Gastrocnemius medialis (tissue), 4 donors: Measurements from ENCODE around the gene CYTL1. TPM values are rescaled to one million over a fixed set of nuclear protein-coding genes. Genes with fewer than 3 reads are reported as not detected.

Source experiments
- ATAC-seq, 2 donors: fragments of 150-250 bp; one replicate each; pipeline ENCODE4 v1.9.1; 2016
- DNase-seq, 2 donors: peaks; one replicate each; pipeline ENCODE4 v3.0.0-alpha.2; 2019
- H3K27ac ChIP-seq, 4 donors: fragments of 200-600 bp; sonication (generic); 1 replicate in 1 of 4; 2 replicates in 3 of 4; pipeline ENCODE4 v1.5.1; 2016 to 2018; ENCODE audit warnings: mild to moderate bottlenecking in 2 of 4, moderate library complexity in 1 of 4
- H3K27me3 ChIP-seq, 3 donors: fragments of 200-600 bp; sonication (generic) in 2 of 3; 1 replicate in 1 of 3; 2 replicates in 2 of 3; pipeline versions ENCODE4 v1.5.1 to v1.6.0; 2016 to 2019; ENCODE audit warnings: mild to moderate bottlenecking in 1 of 3, moderate library complexity in 1 of 3
- H3K36me3 ChIP-seq, 2 donors: fragments of 200-600 bp; sonication (generic) in 1 of 2; one replicate each; pipeline ENCODE4 v1.5.1; 2017 to 2018
- H3K4me1 ChIP-seq, 2 donors: fragments of 200-600 bp; sonication (generic) in 1 of 2; one replicate each; pipeline ENCODE4 v1.5.1; 2016 to 2017; ENCODE audit warnings: mild to moderate bottlenecking in 2 of 2
- H3K4me3 ChIP-seq, 4 donors: fragments of 200-600 bp; sonication (generic) in 3 of 4; 1 replicate in 1 of 4; 2 replicates in 3 of 4; pipeline ENCODE4 v1.5.1; 2016 to 2019; ENCODE audit warnings: mild to moderate bottlenecking in 2 of 4
- H3K9me3 ChIP-seq, 3 donors: fragments of 200-600 bp; sonication (generic) in 2 of 3; 1 replicate in 1 of 3; 2 replicates in 2 of 3; pipeline ENCODE4 v1.5.1; 2016 to 2019
- POLR2A ChIP-seq, 2 donors: fragments of 450-650 bp; IDR thresholded peaks; one replicate each; pipeline ENCODE4 v1.6.1; 2017; ENCODE audit warnings: antibody characterized with exemption in 2 of 2, mild to moderate bottlenecking in 2 of 2, moderate library complexity in 2 of 2
- in situ Hi-C, 4 donors: fragments of 200-750 bp; cut with MboI; loops; one replicate each; pipeline versions ENCODE4 v1.15.0 to v1.8.0; 2017; ENCODE audit warnings: low sequenced_read_pairs in 4 of 4
- intact Hi-C: fragments of 100-400 bp; cut with DNase I; formaldehyde crosslinking; loops from one replicate; pipeline ENCODE4 v1.15.1; 2023; ENCODE audit warnings: low total_unique reads
- total RNA-seq, 4 donors: library from RNA; depleted of rRNA; stranded (reverse); fragments of >200 nt; gene quantifications; one replicate each; pipeline versions ENCODE4 v1.1.0 to v1.2.3, GENCODE V29; 2016
- TF ChIP-seq, protein P1 (sequence below), 5 experiments: fragments of 450-650 bp in 3 of 5; fragments of 200-600 bp in 2 of 5; sonication (generic) in 2 of 5; IDR thresholded peaks in 4 of 5; conservative IDR thresholded peaks in 1 of 5; 1 replicate in 4 of 5; 2 replicates in 1 of 5; pipeline ENCODE4 v1.5.1; 2016 to 2019; ENCODE audit warnings: antibody characterized with exemption in 5 of 5, mild to moderate bottlenecking in 3 of 5, moderate library complexity in 3 of 5

Gene CYTL1
- total RNA-seq, 4 donors from 2014 or later: not detected

DNA sequence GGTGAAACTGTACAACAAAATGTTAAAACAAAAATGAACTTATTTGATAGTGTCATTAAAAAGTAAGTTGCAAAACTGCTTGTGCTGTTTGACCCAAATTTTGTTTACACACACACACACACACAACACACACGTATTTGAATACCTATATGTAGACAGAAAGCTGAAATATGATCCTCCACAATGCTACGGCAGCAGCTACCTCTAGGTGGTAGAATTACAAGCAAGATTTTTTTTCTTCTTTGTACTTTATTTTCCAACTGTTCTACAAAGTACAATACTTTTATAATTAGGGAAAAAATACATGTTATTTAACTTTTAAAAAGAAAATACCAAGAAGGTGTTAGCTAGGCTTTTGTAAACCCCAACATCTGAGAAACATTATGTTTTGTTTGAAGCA lies 1.2 kb downstream of the CYTL1 start:
- Histone ChIP-seq H3K36me3 (no peaks in the 10 kb centered on the region), H3K27ac (no peak overlapping the region), H3K27me3 (peaks cover 4 to 16% (median 5%) of the 10 kb centered on the region in 3 donors), H3K9me3 (no peaks in the 10 kb centered on the region), H3K4me3 (no peak overlapping the region), H3K4me1 (no peaks in the 10 kb centered on the region)
- intact Hi-C loops (no loop called here), in situ Hi-C loops (no loop called here)
- DNase-seq (no peak), ATAC-seq (no peak)
- TF ChIP-seq, protein P1, sequence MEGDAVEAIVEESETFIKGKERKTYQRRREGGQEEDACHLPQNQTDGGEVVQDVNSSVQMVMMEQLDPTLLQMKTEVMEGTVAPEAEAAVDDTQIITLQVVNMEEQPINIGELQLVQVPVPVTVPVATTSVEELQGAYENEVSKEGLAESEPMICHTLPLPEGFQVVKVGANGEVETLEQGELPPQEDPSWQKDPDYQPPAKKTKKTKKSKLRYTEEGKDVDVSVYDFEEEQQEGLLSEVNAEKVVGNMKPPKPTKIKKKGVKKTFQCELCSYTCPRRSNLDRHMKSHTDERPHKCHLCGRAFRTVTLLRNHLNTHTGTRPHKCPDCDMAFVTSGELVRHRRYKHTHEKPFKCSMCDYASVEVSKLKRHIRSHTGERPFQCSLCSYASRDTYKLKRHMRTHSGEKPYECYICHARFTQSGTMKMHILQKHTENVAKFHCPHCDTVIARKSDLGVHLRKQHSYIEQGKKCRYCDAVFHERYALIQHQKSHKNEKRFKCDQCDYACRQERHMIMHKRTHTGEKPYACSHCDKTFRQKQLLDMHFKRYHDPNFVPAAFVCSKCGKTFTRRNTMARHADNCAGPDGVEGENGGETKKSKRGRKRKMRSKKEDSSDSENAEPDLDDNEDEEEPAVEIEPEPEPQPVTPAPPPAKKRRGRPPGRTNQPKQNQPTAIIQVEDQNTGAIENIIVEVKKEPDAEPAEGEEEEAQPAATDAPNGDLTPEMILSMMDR (IDR thresholded peaks at IDR 0.05 in 4 of 5, conservative IDR thresholded peaks at IDR 0.05 in 1 of 5): no peak
- no peak for TF ChIP-seq POLR2A (IDR thresholded peaks at IDR 0.05)

GRCh38 chr4:5014007-5014682 lies 5.1 kb downstream of the CYTL1 start:
- H3K27ac ChIP-seq: no peak overlapping the region
- TF ChIP-seq POLR2A (IDR thresholded peaks at IDR 0.05): no peak
- TF ChIP-seq, protein P1 (IDR thresholded peaks at IDR 0.05 in 4 of 5, conservative IDR thresholded peaks at IDR 0.05 in 1 of 5): no peak
- H3K27me3 ChIP-seq: peaks cover under 1 to 10% (median 5%) of the 10 kb centered on the region in 3 donors
- no peaks in the 10 kb centered on the region for H3K36me3 ChIP-seq
- H3K9me3 ChIP-seq: no peaks in the 10 kb centered on the region
- no peak for ATAC-seq
- no peak for DNase-seq
- no peaks in the 10 kb centered on the region for H3K4me1 ChIP-seq
- in situ Hi-C loops: no loop called here
- intact Hi-C loops: no loop called here
- no peak overlapping the region for H3K4me3 ChIP-seq

DNA sequence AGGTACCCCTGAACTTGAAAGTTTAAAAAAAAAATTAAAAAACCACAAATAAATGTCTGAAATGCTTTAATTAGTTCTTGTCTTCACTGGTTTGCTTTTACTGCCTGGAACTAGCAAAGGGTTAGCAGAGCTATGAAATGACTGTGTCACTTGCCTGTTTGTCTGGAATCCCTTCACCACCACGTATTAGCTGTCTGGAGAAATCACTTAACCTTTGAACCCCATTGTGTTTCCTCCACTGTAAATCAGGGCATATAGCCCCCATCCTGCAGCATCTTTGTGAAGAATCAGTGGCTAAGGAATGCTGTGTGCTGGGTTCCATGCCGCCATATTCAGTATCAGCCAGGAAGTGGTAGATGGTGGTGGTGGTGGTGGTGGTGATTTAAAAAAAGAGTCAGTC lies 6.3 kb downstream of the CYTL1 start:
- Histone ChIP-seq H3K27ac (no peak overlapping the region), H3K27me3 (peaks cover 0 to 5% (median under 1%) of the 10 kb centered on the region in 3 donors), H3K4me3 (no peak overlapping the region), H3K36me3 (no peaks in the 10 kb centered on the region), H3K9me3 (no peaks in the 10 kb centered on the region), H3K4me1 (no peaks in the 10 kb centered on the region)
- ATAC-seq (no peak), DNase-seq (no peak)
- TF ChIP-seq, protein P1 (IDR thresholded peaks at IDR 0.05 in 4 of 5, conservative IDR thresholded peaks at IDR 0.05 in 1 of 5): no peak
- TF ChIP-seq POLR2A (IDR thresholded peaks at IDR 0.05): no peak
- in situ Hi-C loops: no loop called here
- intact Hi-C loops: no loop called here

GRCh38 chr4:5012244-5012898 lies 6.9 kb downstream of the CYTL1 start:
- ATAC-seq: no peak
- H3K27ac ChIP-seq: no peak overlapping the region
- intact Hi-C loops (no loop called here), in situ Hi-C loops (no loop called here)
- no peak for TF ChIP-seq POLR2A (IDR thresholded peaks at IDR 0.05)
- TF ChIP-seq, protein P1 (IDR thresholded peaks at IDR 0.05 in 4 of 5, conservative IDR thresholded peaks at IDR 0.05 in 1 of 5): no peak
- DNase-seq: no peak
- peaks cover 0 to 5% (median 0%) of the 10 kb centered on the region in 3 donors for H3K27me3 ChIP-seq
- no peaks in the 10 kb centered on the region for H3K4me1 ChIP-seq
- H3K36me3 ChIP-seq: no peaks in the 10 kb centered on the region
- no peaks in the 10 kb centered on the region for H3K9me3 ChIP-seq
- no peak overlapping the region for H3K4me3 ChIP-seq
